HG02763 (cell line): ENCODE results near the gene TMEM120B.
A peak's percentile ranks its signal among the peaks of the same experiment; 100 is the strongest.
"Not testable (repeated sequence)": the region's sequence is repeated elsewhere in the genome, so short reads cannot be mapped to it uniquely, and the experiment has no call there.

ENCODE experiments used
- ATAC-seq: cut with Tn5 transposase; IDR thresholded peaks from one replicate; pipeline ENCODE4 v1.9.1; 2021; ENCODE audit warnings: mild to moderate bottlenecking, moderate library complexity; ENCODE audit not compliant: unreplicated experiment

The TMEM120B gene

GRCh38 chr12:121708313-121709063 lies 4.1 kb upstream of the TMEM120B start:
- no peak for ATAC-seq

- not testable (repeated sequence) for ATAC-seq
Observed at GRCh38 chr12:121709064-121709424, 3.5 kb upstream of the TMEM120B start.

GRCh38 chr12:121709478-121709961 lies 3.0 kb upstream of the TMEM120B start:
- ATAC-seq: no peak

GRCh38 chr12:121711361-121712189 lies 977 bp upstream of the TMEM120B start:
- no peak for ATAC-seq

- ATAC-seq: peak; percentile 30
Observed at GRCh38 chr12:121712190-121712460, 427 bp upstream of the TMEM120B start.

GRCh38 chr12:121713257-121713777 lies 765 bp downstream of the TMEM120B start:
- peak; percentile 3 for ATAC-seq

- no peak for ATAC-seq
Observed at GRCh38 chr12:121713793-121714192, 1.2 kb downstream of the TMEM120B start.

GRCh38 chr12:121715055-121715454 lies 2.5 kb downstream of the TMEM120B start:
- ATAC-seq: not testable (repeated sequence)

- no peak for ATAC-seq
Observed at GRCh38 chr12:121715862-121716435, 3.4 kb downstream of the TMEM120B start.

GRCh38 chr12:121717041-121717699 lies 4.6 kb downstream of the TMEM120B start:
- no peak for ATAC-seq

- no peak for ATAC-seq
Observed at GRCh38 chr12:121718653-121719239, 6.2 kb downstream of the TMEM120B start.

GRCh38 chr12:121719926-121720414 lies 7.4 kb downstream of the TMEM120B start:
- ATAC-seq: no peak

- no peak for ATAC-seq
Observed at GRCh38 chr12:121720762-121721161, 8.2 kb downstream of the TMEM120B start.

- no peak for ATAC-seq
Observed at GRCh38 chr12:121722511-121722910, 10.0 kb downstream of the TMEM120B start.

- ATAC-seq: no peak
Observed at GRCh38 chr12:121723200-121723599, 10.6 kb downstream of the TMEM120B start.

- ATAC-seq: no peak
Observed at GRCh38 chr12:121724925-121725324, 12.4 kb downstream of the TMEM120B start.

- no peak for ATAC-seq
Observed at GRCh38 chr12:121725423-121725822, 12.9 kb downstream of the TMEM120B start.

- ATAC-seq: no peak
Observed at GRCh38 chr12:121729021-121729420, 16.5 kb downstream of the TMEM120B start.

GRCh38 chr12:121731473-121731872 lies 18.9 kb downstream of the TMEM120B start:
- ATAC-seq: no peak

GRCh38 chr12:121733849-121734248 lies 21.3 kb downstream of the TMEM120B start:
- no peak for ATAC-seq
